ENCODE data around the gene COL6A1. TPM values are rescaled to one million over a fixed set of nuclear protein-coding genes. Genes with fewer than 3 reads are reported as not detected.

Gene COL6A1
- total and polyA plus RNA-seq, 2 experiments from 2014 or later: 296 to 592 TPM

DNA sequence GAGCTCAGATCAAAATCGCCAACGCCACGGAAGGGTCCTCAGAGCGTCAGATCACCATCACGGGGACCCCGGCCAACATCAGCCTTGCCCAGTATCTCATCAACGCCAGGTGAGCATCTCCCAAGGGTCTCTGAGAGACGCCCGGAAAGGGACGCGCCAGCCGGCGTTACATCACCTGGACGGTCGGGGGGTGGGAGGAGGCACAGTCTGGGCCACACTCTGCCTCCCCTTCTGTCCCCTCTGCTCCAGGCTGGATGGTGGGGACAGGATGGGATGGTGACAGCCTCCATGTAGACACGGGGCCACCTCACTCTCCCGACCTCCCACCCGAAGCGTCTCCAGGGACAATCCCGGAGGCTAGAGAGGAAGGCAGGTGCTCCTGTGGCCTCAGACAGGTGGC lies 41.5 kb upstream of the COL6A1 start:
- H3K9me2 ChIP-seq (replicated peaks; ENCODE audit: insufficient read depth): no peaks in the 10 kb centered on the region
- TF ChIP-seq EZH2 (IDR thresholded peaks at IDR 0.05; ENCODE audit: borderline replicate concordance) (no peak), EZH2phosphoT487 (IDR thresholded peaks at IDR 0.05; ENCODE audit: low read depth, severe bottlenecking, unreplicated experiment) (no peak)
- TF ChIP-seq, protein P1, sequence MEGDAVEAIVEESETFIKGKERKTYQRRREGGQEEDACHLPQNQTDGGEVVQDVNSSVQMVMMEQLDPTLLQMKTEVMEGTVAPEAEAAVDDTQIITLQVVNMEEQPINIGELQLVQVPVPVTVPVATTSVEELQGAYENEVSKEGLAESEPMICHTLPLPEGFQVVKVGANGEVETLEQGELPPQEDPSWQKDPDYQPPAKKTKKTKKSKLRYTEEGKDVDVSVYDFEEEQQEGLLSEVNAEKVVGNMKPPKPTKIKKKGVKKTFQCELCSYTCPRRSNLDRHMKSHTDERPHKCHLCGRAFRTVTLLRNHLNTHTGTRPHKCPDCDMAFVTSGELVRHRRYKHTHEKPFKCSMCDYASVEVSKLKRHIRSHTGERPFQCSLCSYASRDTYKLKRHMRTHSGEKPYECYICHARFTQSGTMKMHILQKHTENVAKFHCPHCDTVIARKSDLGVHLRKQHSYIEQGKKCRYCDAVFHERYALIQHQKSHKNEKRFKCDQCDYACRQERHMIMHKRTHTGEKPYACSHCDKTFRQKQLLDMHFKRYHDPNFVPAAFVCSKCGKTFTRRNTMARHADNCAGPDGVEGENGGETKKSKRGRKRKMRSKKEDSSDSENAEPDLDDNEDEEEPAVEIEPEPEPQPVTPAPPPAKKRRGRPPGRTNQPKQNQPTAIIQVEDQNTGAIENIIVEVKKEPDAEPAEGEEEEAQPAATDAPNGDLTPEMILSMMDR (IDR thresholded peaks at IDR 0.05; ENCODE audit: poor library complexity): no peak
- H2AFZ ChIP-seq: no peak overlapping the region
- no peak overlapping the region for H3K4me2 ChIP-seq
- H3K4me3 ChIP-seq: no peak overlapping the region
- DNase-seq (ENCODE audit: low spot score): no peak
- no peaks in the 10 kb centered on the region for H4K20me1 ChIP-seq (ENCODE audit: insufficient read depth, poor library complexity, severe bottlenecking)
- H3K79me2 ChIP-seq: no peaks in the 10 kb centered on the region
- WGBS (ENCODE audit: low lambda C conversion rate, missing lambda C conversion rate): 93% methylated on average over 20 of the region's 20 CpGs
- H3K36me3 ChIP-seq (replicated peaks; ENCODE audit: insufficient read depth, low read depth): no peaks in the 10 kb centered on the region
- no peak overlapping the region for H3K27ac ChIP-seq
- no peaks in the 10 kb centered on the region for H3K4me1 ChIP-seq (ENCODE audit: insufficient read depth)
- no peaks in the 10 kb centered on the region for H3K27me3 ChIP-seq
- no peaks in the 10 kb centered on the region for H3K9me3 ChIP-seq (ENCODE audit: low read depth)

DNA sequence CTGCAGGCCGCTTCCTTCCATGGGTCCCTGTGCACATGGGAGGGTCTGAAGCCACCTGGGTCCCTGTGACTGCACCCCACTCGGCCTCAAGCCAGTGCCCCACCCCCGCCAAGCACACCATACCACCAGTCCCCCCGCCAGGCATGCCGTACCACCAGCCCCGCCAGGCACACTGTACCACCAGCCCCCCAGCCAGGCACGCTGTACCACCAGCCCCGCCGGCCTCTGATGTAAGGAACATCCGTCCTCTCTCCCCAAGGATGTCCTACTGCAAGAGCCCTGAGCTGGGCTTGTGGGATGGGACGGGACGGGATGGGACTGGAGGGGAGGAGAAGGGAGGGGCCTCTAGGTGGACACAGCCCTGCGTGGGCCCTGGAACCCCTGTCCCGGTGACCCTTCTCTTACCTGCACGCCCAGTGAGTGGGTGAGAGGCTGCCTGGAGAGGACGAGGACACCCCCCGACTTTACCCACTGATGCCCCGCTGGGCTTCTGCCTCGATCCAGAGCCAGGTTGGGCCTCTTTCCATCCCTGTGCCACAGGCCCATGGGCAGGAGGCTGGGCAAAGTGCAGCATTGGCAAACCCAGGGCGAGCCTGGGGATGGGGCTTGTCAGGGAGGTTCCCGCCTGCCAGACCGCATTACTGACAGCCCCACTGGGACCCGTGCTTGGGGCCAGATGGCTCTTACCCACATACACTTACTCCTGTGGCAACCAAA lies 40.8 kb upstream of the COL6A1 start:
- Histone ChIP-seq H3K9me3 (ENCODE audit: low read depth) (no peaks in the 10 kb centered on the region), H3K4me2 (no peak overlapping the region), H3K27ac (no peak overlapping the region), H3K36me3 (replicated peaks; ENCODE audit: insufficient read depth, low read depth) (no peaks in the 10 kb centered on the region), H2AFZ (no peak overlapping the region), H3K4me1 (ENCODE audit: insufficient read depth) (no peaks in the 10 kb centered on the region), H4K20me1 (ENCODE audit: insufficient read depth, poor library complexity, severe bottlenecking) (no peaks in the 10 kb centered on the region), H3K4me3 (no peak overlapping the region), H3K79me2 (no peaks in the 10 kb centered on the region), H3K27me3 (no peaks in the 10 kb centered on the region), H3K9me2 (replicated peaks; ENCODE audit: insufficient read depth) (no peaks in the 10 kb centered on the region)
- 97% methylated on average over 8 of the region's 23 CpGs for WGBS (ENCODE audit: low lambda C conversion rate, missing lambda C conversion rate)
- TF ChIP-seq, protein P1 (IDR thresholded peaks at IDR 0.05; ENCODE audit: poor library complexity): no peak
- TF ChIP-seq EZH2phosphoT487 (IDR thresholded peaks at IDR 0.05; ENCODE audit: low read depth, severe bottlenecking, unreplicated experiment) (no peak), EZH2 (IDR thresholded peaks at IDR 0.05; ENCODE audit: borderline replicate concordance) (no peak)
- no peak for DNase-seq (ENCODE audit: low spot score)

DNA sequence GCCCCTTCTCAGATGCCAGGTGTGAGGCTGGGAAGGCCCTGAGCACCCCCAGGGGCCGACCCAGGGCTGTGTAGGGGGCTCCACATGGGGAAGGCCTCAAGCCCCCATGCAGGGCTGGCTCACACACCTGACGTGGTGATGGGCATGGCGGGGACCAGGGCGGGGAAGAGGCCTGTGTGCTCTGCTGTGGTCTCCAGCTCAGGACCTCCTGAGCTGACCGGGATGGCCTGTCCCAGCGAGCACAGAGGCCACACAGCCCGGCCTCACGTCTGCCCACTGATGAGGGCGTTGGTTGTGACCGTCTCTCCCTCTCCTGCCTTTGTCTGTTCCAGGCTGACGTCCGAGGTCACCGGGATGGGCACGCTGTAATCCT lies 40.2 kb upstream of the COL6A1 start:
- Histone ChIP-seq H3K4me1 (ENCODE audit: insufficient read depth) (no peaks in the 10 kb centered on the region), H3K27me3 (no peaks in the 10 kb centered on the region), H3K4me3 (no peak overlapping the region), H3K36me3 (replicated peaks; ENCODE audit: insufficient read depth, low read depth) (no peaks in the 10 kb centered on the region), H3K79me2 (no peaks in the 10 kb centered on the region), H3K9me3 (ENCODE audit: low read depth) (no peaks in the 10 kb centered on the region), H3K27ac (no peak overlapping the region), H3K4me2 (no peak overlapping the region), H2AFZ (no peak overlapping the region), H3K9me2 (replicated peaks; ENCODE audit: insufficient read depth) (no peaks in the 10 kb centered on the region), H4K20me1 (ENCODE audit: insufficient read depth, poor library complexity, severe bottlenecking) (no peaks in the 10 kb centered on the region)
- no peak for DNase-seq (ENCODE audit: low spot score)
- TF ChIP-seq, protein P1 (IDR thresholded peaks at IDR 0.05; ENCODE audit: poor library complexity): no peak
- TF ChIP-seq EZH2 (IDR thresholded peaks at IDR 0.05; ENCODE audit: borderline replicate concordance) (no peak), EZH2phosphoT487 (IDR thresholded peaks at IDR 0.05; ENCODE audit: low read depth, severe bottlenecking, unreplicated experiment) (no peak)
- 95% methylated on average over 13 of the region's 14 CpGs for WGBS (ENCODE audit: low lambda C conversion rate, missing lambda C conversion rate)

Measured in hepatocyte (in vitro differentiated cells).